Measurements from ENCODE around the gene POM121.
"Not testable (repeated sequence)": the region's sequence is repeated elsewhere in the genome, so short reads cannot be mapped to it uniquely, and the experiment has no call there.

DNA sequence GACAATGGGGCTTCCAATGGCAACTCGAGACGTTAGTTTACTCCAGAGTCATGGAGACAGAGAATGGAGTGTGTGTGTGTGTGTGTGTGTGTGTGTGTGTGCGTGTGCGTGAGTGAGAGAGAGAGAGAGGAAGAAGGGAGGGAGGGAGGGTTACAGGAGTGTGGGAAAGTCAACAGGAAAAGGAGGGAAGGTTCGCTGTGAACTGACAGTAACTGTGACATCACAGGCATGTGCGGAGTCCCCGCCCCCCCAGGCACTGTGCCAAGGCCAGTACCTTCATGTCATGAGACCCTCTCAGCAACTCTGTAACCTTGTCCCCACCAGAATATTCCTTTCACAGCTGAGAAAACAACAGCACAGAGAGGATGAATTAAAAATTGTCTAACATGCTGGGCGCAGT is 72.6 kb downstream of the POM121 start:
- TF ChIP-seq EZH2 (IDR thresholded peaks at IDR 0.05; ENCODE audit: low read length) = not testable (repeated sequence)
- TF ChIP-seq, protein P1, sequence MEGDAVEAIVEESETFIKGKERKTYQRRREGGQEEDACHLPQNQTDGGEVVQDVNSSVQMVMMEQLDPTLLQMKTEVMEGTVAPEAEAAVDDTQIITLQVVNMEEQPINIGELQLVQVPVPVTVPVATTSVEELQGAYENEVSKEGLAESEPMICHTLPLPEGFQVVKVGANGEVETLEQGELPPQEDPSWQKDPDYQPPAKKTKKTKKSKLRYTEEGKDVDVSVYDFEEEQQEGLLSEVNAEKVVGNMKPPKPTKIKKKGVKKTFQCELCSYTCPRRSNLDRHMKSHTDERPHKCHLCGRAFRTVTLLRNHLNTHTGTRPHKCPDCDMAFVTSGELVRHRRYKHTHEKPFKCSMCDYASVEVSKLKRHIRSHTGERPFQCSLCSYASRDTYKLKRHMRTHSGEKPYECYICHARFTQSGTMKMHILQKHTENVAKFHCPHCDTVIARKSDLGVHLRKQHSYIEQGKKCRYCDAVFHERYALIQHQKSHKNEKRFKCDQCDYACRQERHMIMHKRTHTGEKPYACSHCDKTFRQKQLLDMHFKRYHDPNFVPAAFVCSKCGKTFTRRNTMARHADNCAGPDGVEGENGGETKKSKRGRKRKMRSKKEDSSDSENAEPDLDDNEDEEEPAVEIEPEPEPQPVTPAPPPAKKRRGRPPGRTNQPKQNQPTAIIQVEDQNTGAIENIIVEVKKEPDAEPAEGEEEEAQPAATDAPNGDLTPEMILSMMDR (optimal IDR thresholded peaks at IDR 0.05 in 1 of 3, IDR thresholded peaks at IDR 0.05 in 1 of 3, conservative IDR thresholded peaks at IDR 0.05 in 1 of 3; ENCODE audit: extremely low read depth in 1 of 3, insufficient read depth in 2 of 3, low read length in 3 of 3) = not testable (repeated sequence)
